Ovary (tissue), 3 donors: ENCODE measurements around the gene GALR1.

Source experiments
- CTCF ChIP-seq, 3 donors: fragments of 450-650 bp in 2 of 3; fragments of 200-600 bp in 1 of 3; IDR thresholded peaks; one replicate each; pipeline versions ENCODE4 v1.5.1 to v1.8.0; 2016 to 2022; ENCODE audit warnings: antibody characterized with exemption in 3 of 3, mild to moderate bottlenecking in 1 of 3
- POLR2A ChIP-seq: fragments of 450-650 bp; IDR thresholded peaks from one replicate; pipeline ENCODE4 v1.6.1; 2017; ENCODE audit warnings: antibody characterized with exemption, mild to moderate bottlenecking, moderate library complexity
- donor health status: DM: no; HTN: no; CAD: no.

- TF ChIP-seq POLR2A (no peak), CTCF (IDR thresholded peaks at IDR 0.05) (no peak)
These were observed 14.9 kb upstream of the GALR1 start for GRCh38 chr18:77234504-77235365.
